Activated T-cell treated with anti-CD3 and anti-CD28 coated beads, Interleukin-2, amount 50 U/mL, for 24 hours (primary cell): ENCODE results near the gene SCN2A.
A peak's percentile ranks its signal among the peaks of the same experiment; 100 is the strongest.

Experiments used
- DNase-seq: peaks from one replicate; pipeline ENCODE4 v3.0.0-alpha.2; 2020
- H3K27ac Mint-ChIP-seq: 2 replicates; pipeline ENCODE4 v1.8.0; 2020; ENCODE audit warnings: mild to moderate bottlenecking, mixed read lengths
- H3K27me3 Mint-ChIP-seq: 2 replicates; pipeline ENCODE4 v1.8.0; 2020; ENCODE audit warnings: mixed read lengths
- H3K36me3 Mint-ChIP-seq: 2 replicates; pipeline ENCODE4 v1.8.0; 2020; ENCODE audit warnings: low read depth, mixed read lengths
- H3K4me1 Mint-ChIP-seq: 2 replicates; pipeline ENCODE4 v1.8.0; 2020; ENCODE audit warnings: low read depth, mixed read lengths
- H3K4me3 Mint-ChIP-seq: 2 replicates; pipeline ENCODE4 v1.8.0; 2020; ENCODE audit warnings: mild to moderate bottlenecking, moderate library complexity, mixed read lengths
- H3K9me3 Mint-ChIP-seq: 2 replicates; pipeline ENCODE4 v1.8.0; 2020; ENCODE audit warnings: mixed read lengths

Gene SCN2A

GRCh38 chr2:165239230-165239629 is at the start of gene SCN2A:
Gene SCN2A, plus strand, starts transcription at chr2:165239414. Its CDS starts 56,410 bp downstream, at chr2:165295824.
- no peak within 1 kb of the TSS for H3K4me3 Mint-ChIP-seq
- no peaks in the 10 kb centered on the region for H3K27me3 Mint-ChIP-seq
- H3K4me1 Mint-ChIP-seq = no peaks in the 10 kb centered on the region
- no peak for DNase-seq
- H3K9me3 Mint-ChIP-seq = no peaks in the 10 kb centered on the region
- no peaks in the 10 kb centered on the region for H3K36me3 Mint-ChIP-seq
- H3K27ac Mint-ChIP-seq = no peak within 1 kb of the TSS

GRCh38 chr2:165191096-165191728 is 48.0 kb upstream of the SCN2A start:
- H3K27me3 Mint-ChIP-seq = no peaks in the 10 kb centered on the region
- H3K27ac Mint-ChIP-seq = no peak overlapping the region
- H3K4me1 Mint-ChIP-seq = no peaks in the 10 kb centered on the region
- no peaks in the 10 kb centered on the region for H3K9me3 Mint-ChIP-seq
- DNase-seq = no peak
- no peaks in the 10 kb centered on the region for H3K36me3 Mint-ChIP-seq
- no peak overlapping the region for H3K4me3 Mint-ChIP-seq

GRCh38 chr2:165192729-165193128 is 46.5 kb upstream of the SCN2A start:
- Mint-ChIP-seq H3K9me3 (no peaks in the 10 kb centered on the region), H3K27me3 (no peaks in the 10 kb centered on the region), H3K4me1 (no peaks in the 10 kb centered on the region), H3K36me3 (no peaks in the 10 kb centered on the region), H3K4me3 (no peak overlapping the region), H3K27ac (no peak overlapping the region)
- no peak for DNase-seq

GRCh38 chr2:165193178-165193777 is 45.9 kb upstream of the SCN2A start:
- DNase-seq = no peak
- H3K4me3 Mint-ChIP-seq = no peak overlapping the region
- no peak overlapping the region for H3K27ac Mint-ChIP-seq
- no peaks in the 10 kb centered on the region for H3K9me3 Mint-ChIP-seq
- no peaks in the 10 kb centered on the region for H3K27me3 Mint-ChIP-seq
- no peaks in the 10 kb centered on the region for H3K36me3 Mint-ChIP-seq
- no peaks in the 10 kb centered on the region for H3K4me1 Mint-ChIP-seq

- H3K27me3 Mint-ChIP-seq = no peaks in the 10 kb centered on the region
- H3K4me1 Mint-ChIP-seq = no peaks in the 10 kb centered on the region
- H3K9me3 Mint-ChIP-seq = no peaks in the 10 kb centered on the region
- H3K4me3 Mint-ChIP-seq = no peak overlapping the region
- H3K27ac Mint-ChIP-seq = no peak overlapping the region
- no peak for DNase-seq
- H3K36me3 Mint-ChIP-seq = no peaks in the 10 kb centered on the region
Observed at GRCh38 chr2:165196411-165196810, 42.8 kb upstream of the SCN2A start.

GRCh38 chr2:165197346-165197745 is 41.9 kb upstream of the SCN2A start:
- no peaks in the 10 kb centered on the region for H3K36me3 Mint-ChIP-seq
- H3K9me3 Mint-ChIP-seq = no peaks in the 10 kb centered on the region
- no peak overlapping the region for H3K27ac Mint-ChIP-seq
- no peak overlapping the region for H3K4me3 Mint-ChIP-seq
- no peak for DNase-seq
- no peaks in the 10 kb centered on the region for H3K27me3 Mint-ChIP-seq
- H3K4me1 Mint-ChIP-seq = no peaks in the 10 kb centered on the region

- H3K27me3 Mint-ChIP-seq = no peaks in the 10 kb centered on the region
- H3K27ac Mint-ChIP-seq = no peak overlapping the region
- DNase-seq = no peak
- no peaks in the 10 kb centered on the region for H3K9me3 Mint-ChIP-seq
- H3K4me3 Mint-ChIP-seq = no peak overlapping the region
- no peaks in the 10 kb centered on the region for H3K4me1 Mint-ChIP-seq
- H3K36me3 Mint-ChIP-seq = no peaks in the 10 kb centered on the region
Observed at GRCh38 chr2:165198181-165198580, 41.0 kb upstream of the SCN2A start.

GRCh38 chr2:165202239-165202638 is 37.0 kb upstream of the SCN2A start:
- DNase-seq = no peak
- no peak overlapping the region for H3K4me3 Mint-ChIP-seq
- no peaks in the 10 kb centered on the region for H3K36me3 Mint-ChIP-seq
- peaks cover 6% of the 10 kb centered on the region for H3K27me3 Mint-ChIP-seq
- H3K4me1 Mint-ChIP-seq = peaks cover 3% of the 10 kb centered on the region
- H3K27ac Mint-ChIP-seq = no peak overlapping the region
- H3K9me3 Mint-ChIP-seq = no peaks in the 10 kb centered on the region

GRCh38 chr2:165203689-165204559 is 35.3 kb upstream of the SCN2A start, which contains the start of gene SCN3A:
Gene SCN3A, minus strand, starts transcription at chr2:165204050. Its CDS starts 27,656 bp downstream, at chr2:165176394.
- no peak for DNase-seq
- H3K36me3 Mint-ChIP-seq = no peaks in the 10 kb centered on the region
- peak within 1 kb of the TSS; percentile 29 for H3K4me3 Mint-ChIP-seq
- H3K27ac Mint-ChIP-seq = no peak within 1 kb of the TSS
- H3K9me3 Mint-ChIP-seq = no peaks in the 10 kb centered on the region
- H3K27me3 Mint-ChIP-seq = peaks cover 6% of the 10 kb centered on the region
- H3K4me1 Mint-ChIP-seq = peaks cover 3% of the 10 kb centered on the region

- Mint-ChIP-seq H3K9me3 (no peaks in the 10 kb centered on the region), H3K36me3 (no peaks in the 10 kb centered on the region), H3K4me1 (peaks cover 3% of the 10 kb centered on the region), H3K27me3 (peaks cover 6% of the 10 kb centered on the region), H3K27ac (no peak overlapping the region), H3K4me3 (no peak overlapping the region)
- DNase-seq = no peak
Observed at GRCh38 chr2:165205865-165206264, 33.3 kb upstream of the SCN2A start.

- Mint-ChIP-seq H3K4me3 (no peak overlapping the region), H3K4me1 (peaks cover 3% of the 10 kb centered on the region), H3K27ac (no peak overlapping the region), H3K36me3 (no peaks in the 10 kb centered on the region), H3K27me3 (peaks cover 6% of the 10 kb centered on the region), H3K9me3 (no peaks in the 10 kb centered on the region)
- DNase-seq = no peak
Observed at GRCh38 chr2:165208094-165208493, 31.1 kb upstream of the SCN2A start.

GRCh38 chr2:165214093-165214492 is 25.1 kb upstream of the SCN2A start:
- DNase-seq = no peak

GRCh38 chr2:165219481-165219880 is 19.7 kb upstream of the SCN2A start:
- no peak for DNase-seq
- H3K9me3 Mint-ChIP-seq = no peaks in the 10 kb centered on the region
- no peak overlapping the region for H3K4me3 Mint-ChIP-seq
- H3K4me1 Mint-ChIP-seq = no peaks in the 10 kb centered on the region
- H3K27ac Mint-ChIP-seq = no peak overlapping the region
- no peaks in the 10 kb centered on the region for H3K27me3 Mint-ChIP-seq
- no peaks in the 10 kb centered on the region for H3K36me3 Mint-ChIP-seq

More at GRCh38 chr2:165214093-165214492, 25.1 kb upstream of the SCN2A start:
- no peaks in the 10 kb centered on the region for H3K4me1 Mint-ChIP-seq
- no peak overlapping the region for H3K27ac Mint-ChIP-seq
- H3K9me3 Mint-ChIP-seq = no peaks in the 10 kb centered on the region
- no peaks in the 10 kb centered on the region for H3K36me3 Mint-ChIP-seq
- no peak overlapping the region for H3K4me3 Mint-ChIP-seq
- H3K27me3 Mint-ChIP-seq = no peaks in the 10 kb centered on the region

GRCh38 chr2:165224941-165225340 is 14.3 kb upstream of the SCN2A start:
- no peak for DNase-seq
- Mint-ChIP-seq H3K9me3 (no peaks in the 10 kb centered on the region), H3K4me3 (no peak overlapping the region), H3K27ac (no peak overlapping the region), H3K4me1 (no peaks in the 10 kb centered on the region), H3K27me3 (no peaks in the 10 kb centered on the region), H3K36me3 (no peaks in the 10 kb centered on the region)

- Mint-ChIP-seq H3K4me1 (no peaks in the 10 kb centered on the region), H3K9me3 (no peaks in the 10 kb centered on the region), H3K27me3 (no peaks in the 10 kb centered on the region), H3K4me3 (no peak overlapping the region), H3K36me3 (no peaks in the 10 kb centered on the region), H3K27ac (no peak overlapping the region)
- no peak for DNase-seq
Observed at GRCh38 chr2:165227571-165227970, 11.6 kb upstream of the SCN2A start.
